NCI-H446 treated with DMSO at 0.1 percent for 48 hours (cell line): Measurements from ENCODE around the gene CTNNA3.
"Not testable (repeated sequence)": the region's sequence is repeated elsewhere in the genome, so short reads cannot be mapped to it uniquely, and the experiment has no call there.

Experiments used
- DNase-seq: peaks from one replicate; lab custom pipeline; 2025; lab: John Stamatoyannopoulos, UW

The CTNNA3 gene

DNA sequence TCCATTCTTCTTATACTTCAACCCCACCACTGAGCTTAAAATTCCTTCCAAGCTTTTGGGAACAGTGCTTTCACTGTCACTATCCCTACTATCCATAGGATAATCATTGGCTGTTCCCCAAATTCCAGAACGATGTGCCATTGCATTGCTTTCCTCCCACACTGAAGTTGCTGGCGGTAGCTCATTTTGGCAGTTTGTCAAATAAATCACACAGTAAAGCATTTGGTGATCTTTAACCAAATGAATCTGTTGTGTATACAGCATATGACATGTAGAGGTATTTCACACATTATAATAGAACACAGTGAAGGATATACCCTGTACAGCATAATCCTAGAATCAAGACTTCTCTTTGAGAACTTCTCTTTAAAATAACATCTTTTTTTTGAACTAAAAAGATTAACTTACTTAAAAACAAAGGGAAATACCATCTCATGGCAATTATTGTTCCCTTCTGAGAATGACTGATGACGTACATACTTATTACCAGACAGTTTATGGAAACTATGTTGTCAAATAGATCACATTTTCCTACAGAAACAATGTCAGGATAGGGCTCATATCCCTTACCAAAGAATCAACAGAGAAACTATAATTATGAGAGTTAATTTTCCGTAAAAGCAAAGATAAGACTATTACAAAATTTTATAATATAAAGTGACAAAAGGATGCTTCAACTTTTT lies 93.6 kb downstream of the CTNNA3 start:
- DNase-seq, result no peak

GRCh38 chr10:67599597-67599996 lies 96.4 kb downstream of the CTNNA3 start:
- DNase-seq, result no peak

DNA sequence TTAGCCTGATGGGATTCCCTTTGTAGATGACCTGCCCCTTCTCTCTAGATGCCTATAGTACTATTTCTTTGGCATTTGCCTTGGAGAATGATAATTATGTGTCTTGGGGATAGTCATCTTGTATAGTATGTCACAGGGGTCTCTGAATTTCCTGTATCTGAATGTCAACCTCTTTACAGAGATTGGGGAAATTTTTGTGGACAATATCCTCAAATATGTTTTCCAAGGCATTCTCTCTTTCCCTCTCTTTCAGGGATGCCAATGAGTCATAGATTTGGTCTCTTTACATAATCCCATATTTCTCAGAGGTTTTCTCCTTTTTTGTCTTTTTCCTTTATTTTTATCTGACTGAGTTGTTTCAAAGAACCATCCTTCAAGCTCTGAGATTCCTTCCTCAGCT lies 99.4 kb downstream of the CTNNA3 start:
- DNase-seq, result no peak

- DNase-seq, result no peak
Measured at GRCh38 chr10:67587771-67588170, 108.2 kb downstream of the CTNNA3 start.

- DNase-seq, result no peak
Measured at GRCh38 chr10:67575532-67575931, 120.5 kb downstream of the CTNNA3 start.

GRCh38 chr10:67573484-67573883 lies 122.5 kb downstream of the CTNNA3 start:
- no peak for DNase-seq

DNA sequence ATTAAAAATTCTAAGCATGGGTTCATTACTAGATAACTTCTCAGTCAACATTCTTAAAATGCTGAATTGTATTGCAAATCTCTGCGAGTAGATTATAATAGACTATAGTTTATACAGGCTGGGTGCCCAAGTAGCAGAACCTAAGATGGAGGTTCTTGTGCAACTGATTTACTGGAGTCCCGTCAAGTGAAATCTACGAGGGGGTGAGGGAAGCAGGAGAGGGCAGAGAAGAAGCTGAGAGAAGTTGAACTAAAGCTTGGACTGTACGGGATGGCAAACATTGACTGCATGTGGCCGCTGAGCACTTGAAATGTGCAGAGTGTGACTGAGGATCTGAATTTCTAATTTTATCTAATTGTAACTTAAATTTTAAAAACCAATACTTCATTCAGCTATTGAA lies 124.5 kb downstream of the CTNNA3 start:
- DNase-seq, result no peak

- DNase-seq, result not testable (repeated sequence)
Measured at GRCh38 chr10:67558311-67558710, 137.7 kb downstream of the CTNNA3 start.

DNA sequence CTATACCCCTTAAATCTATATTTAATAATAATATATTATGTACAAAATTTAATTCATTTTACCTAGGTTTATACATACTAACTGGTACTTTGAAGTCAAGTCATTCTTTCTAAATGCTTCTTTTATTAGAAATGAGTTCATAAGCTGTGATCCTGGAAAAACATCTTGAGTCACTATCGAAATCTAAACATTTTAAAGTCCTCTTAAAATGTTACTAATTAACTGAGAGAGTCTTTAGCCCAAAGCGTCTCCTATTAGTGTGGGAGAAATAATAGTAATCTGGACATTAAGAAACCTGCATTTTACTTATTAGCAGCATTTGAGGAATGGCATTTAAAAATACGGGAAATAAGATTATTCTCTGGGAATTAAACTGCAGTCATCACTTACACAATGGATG lies 142.7 kb downstream of the CTNNA3 start:
- DNase-seq, result no peak

GRCh38 chr10:67550838-67551402 lies 145.1 kb downstream of the CTNNA3 start:
- no peak for DNase-seq

- DNase-seq, result no peak
Measured at GRCh38 chr10:67550046-67550445, 145.9 kb downstream of the CTNNA3 start.

GRCh38 chr10:67549390-67549789 lies 146.6 kb downstream of the CTNNA3 start:
- DNase-seq, result no peak

GRCh38 chr10:67541411-67541810 lies 154.6 kb downstream of the CTNNA3 start:
- DNase-seq, result no peak

DNA sequence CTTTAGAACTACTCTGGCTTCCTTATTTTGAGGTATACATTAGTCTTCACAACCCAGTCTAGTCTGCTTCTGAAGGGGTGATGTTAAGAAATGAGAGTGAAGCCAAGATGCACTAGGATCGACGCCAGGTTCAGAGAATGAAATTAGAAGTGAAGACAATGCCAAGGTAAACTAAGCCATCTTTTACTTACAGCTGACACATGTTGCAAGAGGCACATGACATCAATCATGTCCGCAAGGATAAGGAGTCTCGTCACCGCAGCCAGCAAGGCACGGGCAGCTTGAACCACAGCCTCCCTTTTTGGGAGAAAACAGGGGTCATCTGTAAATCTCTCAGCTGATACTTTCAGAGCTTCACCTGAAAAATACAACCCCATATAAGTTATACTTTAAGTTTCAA lies 156.7 kb downstream of the CTNNA3 start:
- DNase-seq, result no peak

- no peak for DNase-seq
Measured at GRCh38 chr10:67537906-67538305, 158.1 kb downstream of the CTNNA3 start.

- no peak for DNase-seq
Measured at GRCh38 chr10:67533376-67533775, 162.6 kb downstream of the CTNNA3 start.

GRCh38 chr10:67530990-67531389 lies 165.0 kb downstream of the CTNNA3 start:
- not testable (repeated sequence) for DNase-seq

DNA sequence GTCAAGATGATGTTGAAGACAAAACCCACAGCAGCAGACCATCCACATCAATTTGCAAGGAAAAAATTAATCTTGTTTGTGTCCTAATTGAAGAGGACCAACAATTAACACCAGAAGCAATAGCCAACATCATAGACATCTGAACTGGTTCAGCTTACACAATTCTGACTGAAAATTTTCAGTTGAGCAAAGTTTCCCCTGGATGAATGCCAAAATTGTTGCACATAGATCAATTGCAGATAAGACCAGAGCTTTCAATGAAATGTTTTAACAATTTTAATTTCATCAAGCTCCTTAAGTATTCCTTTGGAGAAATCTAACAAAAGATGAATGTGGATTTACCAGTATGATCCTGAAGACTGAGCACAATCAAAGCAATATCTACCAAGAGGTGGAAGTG lies 168.6 kb downstream of the CTNNA3 start:
- DNase-seq, result no peak

DNA sequence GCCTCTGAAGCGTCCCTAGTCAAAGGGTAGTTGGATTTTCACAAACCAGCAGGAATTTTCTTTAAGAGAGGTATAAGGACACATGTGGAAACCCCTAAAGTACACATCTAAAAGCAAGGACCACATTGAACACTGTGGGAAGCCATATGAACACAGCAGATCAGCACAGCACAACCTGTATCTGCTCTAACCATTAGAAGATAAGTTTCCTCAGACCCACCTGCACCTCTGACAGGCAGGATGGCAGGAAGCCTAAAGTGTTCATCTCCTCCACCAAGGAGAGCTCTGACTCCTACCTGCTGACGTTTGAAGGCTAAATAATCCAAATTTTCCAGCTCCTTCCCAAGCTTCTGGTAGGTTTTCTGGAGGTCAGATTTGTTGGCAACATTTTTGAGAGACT lies 174.4 kb downstream of the CTNNA3 start:
- DNase-seq, result no peak

- DNase-seq, result peak; percentile 23
Measured at GRCh38 chr10:67520924-67521520, 175.0 kb downstream of the CTNNA3 start.

GRCh38 chr10:67519434-67519833 lies 176.6 kb downstream of the CTNNA3 start:
- no peak for DNase-seq

- DNase-seq, result no peak
Measured at GRCh38 chr10:67518756-67519155, 177.2 kb downstream of the CTNNA3 start.

- no peak for DNase-seq
Measured at GRCh38 chr10:67518043-67518442, 178.0 kb downstream of the CTNNA3 start.

GRCh38 chr10:67506757-67507091 lies 189.3 kb downstream of the CTNNA3 start:
- no peak for DNase-seq
